Keratinocyte (primary cell): ENCODE data around the gene NIPBL. TPM values are rescaled to one million over a fixed set of nuclear protein-coding genes. Genes with fewer than 3 reads are reported as not detected.

Experiments
- DNase-seq: peaks from one replicate; pipeline ENCODE4 v3.0.0-alpha.2; 2011; ENCODE audit warnings: low read depth, missing footprints, low spot score
- FAIRE-seq: peaks from 2 replicates; lab custom pipeline; 2011; peaks lifted over from hg19 to GRCh38; lab: Jason Lieb, UNC
- H2AFZ ChIP-seq: 2 replicates; pipeline ENCODE4 v1.6.0; 2012; ENCODE audit warnings: low read length, control low read depth, inconsistent platforms; ENCODE audit not compliant: control insufficient read depth
- H3K27ac ChIP-seq: 2 replicates; pipeline ENCODE4 v1.5.1; 2011; ENCODE audit warnings: low read length; ENCODE audit not compliant: control insufficient read depth, insufficient read depth
- H3K27me3 ChIP-seq: 3 replicates; pipeline ENCODE4 v1.6.0; 2011; ENCODE audit warnings: low read length; ENCODE audit not compliant: control insufficient read depth, insufficient read depth; ENCODE audit errors: extremely low read depth
- H3K36me3 ChIP-seq, 2 experiments: 2 replicates in 1 of 2; 3 replicates in 1 of 2; pipeline ENCODE4 v1.5.1; 2011; ENCODE audit warnings: low read length in 2 of 2, mild to moderate bottlenecking in 1 of 2; ENCODE audit not compliant: control insufficient read depth in 2 of 2, insufficient read depth in 2 of 2; ENCODE audit errors: extremely low read depth in 1 of 2
- H3K4me1 ChIP-seq: 3 replicates; pipeline ENCODE4 v1.5.1; 2011; ENCODE audit warnings: low read length; ENCODE audit not compliant: control insufficient read depth, insufficient read depth; ENCODE audit errors: extremely low read depth
- H3K4me2 ChIP-seq: 3 replicates; pipeline ENCODE4 v1.6.0; 2011; ENCODE audit warnings: low read depth, low read length; ENCODE audit not compliant: control insufficient read depth, insufficient read depth; ENCODE audit errors: extremely low read depth
- H3K4me3 ChIP-seq, 3 experiments: fragments of 200-600 bp in 1 of 3; sonication (generic) in 1 of 3; 2 replicates in 2 of 3; 3 replicates in 1 of 3; pipeline ENCODE4 v1.5.1; 2011 to 2016; ENCODE audit warnings: low read length in 3 of 3, mild to moderate bottlenecking in 3 of 3, control low read depth in 2 of 3, inconsistent platforms in 1 of 3, low read depth in 1 of 3, mixed read lengths in 1 of 3, mixed run types in 1 of 3, moderate library complexity in 1 of 3; ENCODE audit not compliant: control insufficient read depth in 2 of 3, insufficient read depth in 2 of 3; ENCODE audit errors: extremely low read depth in 1 of 3
- H3K79me2 ChIP-seq: 2 replicates; pipeline ENCODE4 v1.6.0; 2012; ENCODE audit warnings: low read length; ENCODE audit not compliant: control insufficient read depth, insufficient read depth
- H3K9ac ChIP-seq: 3 replicates; pipeline ENCODE4 v1.6.0; 2011; ENCODE audit warnings: low read length; ENCODE audit not compliant: control insufficient read depth, insufficient read depth; ENCODE audit errors: extremely low read depth
- H3K9me1 ChIP-seq: 3 replicates; pipeline ENCODE4 v1.6.0; 2011; ENCODE audit warnings: low read length; ENCODE audit not compliant: control insufficient read depth, insufficient read depth; ENCODE audit errors: extremely low read depth
- H3K9me3 ChIP-seq: 2 replicates; pipeline ENCODE4 v1.5.1; 2012; ENCODE audit warnings: low read depth, low read length; ENCODE audit not compliant: control insufficient read depth
- H4K20me1 ChIP-seq: 3 replicates; pipeline ENCODE4 v1.6.0; 2011; ENCODE audit warnings: low read length; ENCODE audit not compliant: control insufficient read depth, insufficient read depth; ENCODE audit errors: extremely low read depth
- EZH2 ChIP-seq: IDR thresholded peaks from one replicate; pipeline ENCODE4 v1.6.1; 2012; ENCODE audit warnings: inconsistent platforms, mild to moderate bottlenecking, low read length, moderate library complexity
- dilution Hi-C: fragments of 300-500 bp; cut with MboI; formaldehyde crosslinking; loops from one replicate; pipeline ENCODE4 v1.7.0; 2020; ENCODE audit warnings: low sequenced_read_pairs; ENCODE audit not compliant: extremely low pct_ligation_motif_present
- polyA plus RNA-seq, 5 experiments: library from polyadenylated mRNA; depleted of rRNA in 3 of 5; stranded (reverse) in 3 of 5; stranded (forward) in 1 of 5; unstranded in 1 of 5; fragments of >200 nt; gene quantifications; 1 replicate in 1 of 5; 2 replicates in 3 of 5; 3 replicates in 1 of 5; pipeline versions ENCODE4 v1.2.1 to v1.2.3, GENCODE V29; 2011 to 2012; ENCODE audit warnings: missing spikeins in 2 of 5, low read depth in 1 of 5, low replicate concordance in 1 of 5
- TF ChIP-seq, protein P1 (sequence below), 3 experiments: IDR thresholded peaks in 1 of 3; conservative IDR thresholded peaks in 1 of 3; optimal IDR thresholded peaks in 1 of 3; 2 replicates in 2 of 3; 3 replicates in 1 of 3; pipeline versions ENCODE3 to v1.5.1; 2011; ENCODE audit warnings: low read length in 3 of 3, mild to moderate bottlenecking in 3 of 3, moderate library complexity in 2 of 3, control low read depth in 1 of 3, inconsistent platforms in 1 of 3; ENCODE audit not compliant: insufficient read depth in 2 of 3; ENCODE audit errors: extremely low read depth in 1 of 3

NIPBL gene
- polyA plus RNA-seq, 1 donor (not counting 4 experiments of a cell fraction or from before 2014, with no cell fraction given): 23.4 TPM

GRCh38 chr5:36982146-36982545 is 105.6 kb downstream of the NIPBL start:
- H3K4me2 ChIP-seq: no peak overlapping the region
- peaks cover 34% of the 10 kb centered on the region for H3K79me2 ChIP-seq
- no peak overlapping the region for H2AFZ ChIP-seq
- TF ChIP-seq EZH2: no peak
- TF ChIP-seq, protein P1, sequence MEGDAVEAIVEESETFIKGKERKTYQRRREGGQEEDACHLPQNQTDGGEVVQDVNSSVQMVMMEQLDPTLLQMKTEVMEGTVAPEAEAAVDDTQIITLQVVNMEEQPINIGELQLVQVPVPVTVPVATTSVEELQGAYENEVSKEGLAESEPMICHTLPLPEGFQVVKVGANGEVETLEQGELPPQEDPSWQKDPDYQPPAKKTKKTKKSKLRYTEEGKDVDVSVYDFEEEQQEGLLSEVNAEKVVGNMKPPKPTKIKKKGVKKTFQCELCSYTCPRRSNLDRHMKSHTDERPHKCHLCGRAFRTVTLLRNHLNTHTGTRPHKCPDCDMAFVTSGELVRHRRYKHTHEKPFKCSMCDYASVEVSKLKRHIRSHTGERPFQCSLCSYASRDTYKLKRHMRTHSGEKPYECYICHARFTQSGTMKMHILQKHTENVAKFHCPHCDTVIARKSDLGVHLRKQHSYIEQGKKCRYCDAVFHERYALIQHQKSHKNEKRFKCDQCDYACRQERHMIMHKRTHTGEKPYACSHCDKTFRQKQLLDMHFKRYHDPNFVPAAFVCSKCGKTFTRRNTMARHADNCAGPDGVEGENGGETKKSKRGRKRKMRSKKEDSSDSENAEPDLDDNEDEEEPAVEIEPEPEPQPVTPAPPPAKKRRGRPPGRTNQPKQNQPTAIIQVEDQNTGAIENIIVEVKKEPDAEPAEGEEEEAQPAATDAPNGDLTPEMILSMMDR (optimal IDR thresholded peaks at IDR 0.05 in 1 of 3, IDR thresholded peaks at IDR 0.05 in 1 of 3, conservative IDR thresholded peaks at IDR 0.05 in 1 of 3; ENCODE audit: extremely low read depth in 1 of 3, insufficient read depth in 2 of 3, low read length in 3 of 3): no peak
- dilution Hi-C loops: no loop called here
- H3K27ac ChIP-seq: no peak overlapping the region
- H4K20me1 ChIP-seq: no peaks in the 10 kb centered on the region
- peaks cover 4 to 7% of the 10 kb centered on the region in 2 experiments for H3K36me3 ChIP-seq
- FAIRE-seq (peak; percentile 60), DNase-seq (peak; percentile 30)
- no peaks in the 10 kb centered on the region for H3K9me3 ChIP-seq
- no peaks in the 10 kb centered on the region for H3K27me3 ChIP-seq
- peaks cover 7% of the 10 kb centered on the region for H3K4me1 ChIP-seq
- no peak overlapping the region for H3K9ac ChIP-seq
- no peak overlapping the region for H3K4me3 ChIP-seq
- H3K9me1 ChIP-seq: no peaks in the 10 kb centered on the region

DNA sequence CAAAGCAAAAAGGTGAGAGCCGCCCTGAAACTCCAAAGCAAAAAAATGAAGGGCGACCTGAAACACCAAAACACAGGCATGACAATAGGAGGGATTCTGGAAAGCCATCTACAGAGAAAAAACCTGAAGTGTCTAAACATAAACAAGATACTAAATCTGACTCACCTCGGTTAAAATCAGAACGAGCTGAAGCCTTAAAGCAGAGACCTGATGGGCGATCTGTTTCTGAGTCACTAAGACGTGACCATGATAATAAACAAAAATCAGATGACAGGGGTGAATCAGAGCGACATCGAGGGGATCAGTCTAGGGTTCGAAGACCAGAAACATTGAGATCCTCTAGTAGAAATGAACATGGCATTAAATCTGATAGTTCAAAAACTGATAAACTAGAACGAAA is 108.8 kb downstream of the NIPBL start:
- dilution Hi-C loops: no loop called here
- H3K4me3 ChIP-seq: no peak overlapping the region
- H3K27me3 ChIP-seq: no peaks in the 10 kb centered on the region
- peaks cover 11% of the 10 kb centered on the region for H3K79me2 ChIP-seq
- no peak overlapping the region for H3K27ac ChIP-seq
- H3K4me2 ChIP-seq: no peak overlapping the region
- peaks cover 7% of the 10 kb centered on the region for H3K4me1 ChIP-seq
- DNase-seq (no peak), FAIRE-seq (no peak)
- no peak overlapping the region for H2AFZ ChIP-seq
- TF ChIP-seq EZH2: no peak
- TF ChIP-seq, protein P1 (optimal IDR thresholded peaks at IDR 0.05 in 1 of 3, IDR thresholded peaks at IDR 0.05 in 1 of 3, conservative IDR thresholded peaks at IDR 0.05 in 1 of 3; ENCODE audit: extremely low read depth in 1 of 3, insufficient read depth in 2 of 3, low read length in 3 of 3): no peak
- H3K36me3 ChIP-seq: peaks cover 4% of the 10 kb centered on the region in 2 experiments
- no peaks in the 10 kb centered on the region for H3K9me1 ChIP-seq
- H3K9ac ChIP-seq: no peak overlapping the region
- H4K20me1 ChIP-seq: peaks cover 2% of the 10 kb centered on the region
- no peaks in the 10 kb centered on the region for H3K9me3 ChIP-seq
